GM12874 (cell line): ENCODE data around the gene MYO1E.

ENCODE experiments used
- TF ChIP-seq, protein P1 (sequence below): IDR thresholded peaks from 2 replicates; pipeline ENCODE4 v1.5.1; 2011; ENCODE audit warnings: low read depth, mild to moderate bottlenecking, control low read depth, low read length, moderate library complexity; ENCODE audit not compliant: insufficient read depth

Gene MYO1E

GRCh38 chr15:59242649-59243048 is 130.0 kb downstream of the MYO1E start:
- TF ChIP-seq, protein P1, sequence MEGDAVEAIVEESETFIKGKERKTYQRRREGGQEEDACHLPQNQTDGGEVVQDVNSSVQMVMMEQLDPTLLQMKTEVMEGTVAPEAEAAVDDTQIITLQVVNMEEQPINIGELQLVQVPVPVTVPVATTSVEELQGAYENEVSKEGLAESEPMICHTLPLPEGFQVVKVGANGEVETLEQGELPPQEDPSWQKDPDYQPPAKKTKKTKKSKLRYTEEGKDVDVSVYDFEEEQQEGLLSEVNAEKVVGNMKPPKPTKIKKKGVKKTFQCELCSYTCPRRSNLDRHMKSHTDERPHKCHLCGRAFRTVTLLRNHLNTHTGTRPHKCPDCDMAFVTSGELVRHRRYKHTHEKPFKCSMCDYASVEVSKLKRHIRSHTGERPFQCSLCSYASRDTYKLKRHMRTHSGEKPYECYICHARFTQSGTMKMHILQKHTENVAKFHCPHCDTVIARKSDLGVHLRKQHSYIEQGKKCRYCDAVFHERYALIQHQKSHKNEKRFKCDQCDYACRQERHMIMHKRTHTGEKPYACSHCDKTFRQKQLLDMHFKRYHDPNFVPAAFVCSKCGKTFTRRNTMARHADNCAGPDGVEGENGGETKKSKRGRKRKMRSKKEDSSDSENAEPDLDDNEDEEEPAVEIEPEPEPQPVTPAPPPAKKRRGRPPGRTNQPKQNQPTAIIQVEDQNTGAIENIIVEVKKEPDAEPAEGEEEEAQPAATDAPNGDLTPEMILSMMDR: no peak

- TF ChIP-seq, protein P1: no peak
Measured at GRCh38 chr15:59240036-59240435, 132.6 kb downstream of the MYO1E start.

DNA sequence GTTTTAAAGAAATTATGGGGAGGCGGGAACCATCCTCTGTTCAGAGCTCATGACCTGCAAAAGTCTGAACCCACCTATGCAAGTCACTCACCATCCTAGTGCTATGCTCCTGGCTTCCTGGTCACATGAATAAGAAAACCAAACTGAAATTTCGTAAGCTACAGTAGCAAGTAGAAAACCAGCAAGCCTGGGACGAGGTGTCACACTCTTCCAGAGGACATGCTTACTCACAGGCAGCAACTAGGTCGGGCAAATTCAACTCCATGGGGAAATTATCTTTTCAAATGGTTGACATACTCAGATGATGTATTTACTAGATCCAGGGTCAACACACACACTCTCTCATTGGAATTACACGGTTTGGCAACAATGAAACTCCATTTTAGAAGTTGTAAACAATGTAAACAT is 134.7 kb downstream of the MYO1E start:
- TF ChIP-seq, protein P1: no peak

- TF ChIP-seq, protein P1: no peak
Measured at GRCh38 chr15:59237119-59237855, 135.4 kb downstream of the MYO1E start.

DNA sequence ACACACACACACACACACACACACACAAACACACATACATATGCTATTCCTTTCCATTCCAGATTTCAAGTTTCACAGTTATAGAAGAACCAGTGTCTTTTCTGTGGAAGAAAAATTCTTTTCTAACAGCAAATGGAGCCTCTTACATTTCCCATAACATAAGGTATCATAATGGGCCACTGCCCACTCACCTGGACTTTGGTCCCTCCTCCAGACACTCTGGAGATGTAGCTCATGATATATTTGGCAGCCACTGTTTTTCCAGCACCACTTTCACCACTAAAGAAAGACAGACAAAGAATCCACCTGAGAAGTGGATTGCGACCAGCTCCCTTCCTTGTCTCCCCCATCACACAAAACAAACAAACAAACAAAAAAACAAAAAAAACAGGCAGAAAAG is 136.3 kb downstream of the MYO1E start:
- TF ChIP-seq, protein P1: no peak

DNA sequence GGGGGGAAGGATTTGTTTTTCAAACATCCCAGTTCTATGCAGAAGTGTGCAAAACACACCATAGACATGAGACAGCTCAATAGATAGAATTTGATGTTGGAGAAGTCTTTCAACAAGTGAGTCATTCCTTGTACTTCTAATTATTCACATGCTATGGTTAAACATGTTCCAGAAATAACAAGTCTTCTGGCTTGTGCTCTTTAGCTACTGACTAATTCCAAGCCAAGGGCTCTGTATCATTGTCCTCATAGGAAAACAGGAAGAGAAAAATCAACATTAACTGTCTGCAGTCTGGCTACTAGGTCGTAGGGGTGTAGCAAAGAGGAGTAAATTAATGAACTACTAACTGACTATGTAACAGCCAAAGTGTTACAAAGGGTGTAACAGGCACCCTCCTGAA is 140.2 kb downstream of the MYO1E start:
- TF ChIP-seq, protein P1: no peak

DNA sequence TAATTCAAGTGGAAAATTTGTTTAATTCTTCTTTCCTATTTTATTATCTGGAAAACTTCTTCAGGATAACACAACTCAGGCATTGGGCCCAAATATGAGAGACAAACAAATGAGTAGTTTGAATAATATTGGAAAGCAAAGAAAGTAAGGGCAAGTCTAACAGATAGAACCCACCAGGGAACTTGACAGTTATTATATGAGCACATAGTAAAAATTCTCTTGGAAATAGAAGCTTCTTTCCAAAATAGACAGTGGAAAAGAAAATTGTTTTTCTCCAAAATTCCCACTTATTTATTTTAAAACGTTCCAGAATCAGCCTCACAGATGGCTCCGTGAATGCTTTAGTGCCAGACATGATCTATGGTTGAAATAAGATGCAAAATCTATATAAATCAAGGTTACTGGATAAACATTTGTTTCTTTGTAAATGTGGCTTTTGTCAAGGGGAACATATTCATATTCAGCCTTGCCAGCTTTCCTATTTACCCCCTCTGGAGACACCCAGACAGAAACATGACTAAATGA is 142.1 kb downstream of the MYO1E start:
- TF ChIP-seq, protein P1: no peak
